Activated T-cell treated with anti-CD3 and anti-CD28 coated beads for 48 hours (primary cell): ENCODE results near the gene ADCYAP1R1.

ENCODE experiments used
- DNase-seq: peaks from one replicate; pipeline ENCODE4 v3.0.0-alpha.2; 2020; ENCODE audit warnings: low read depth

Gene ADCYAP1R1

DNA sequence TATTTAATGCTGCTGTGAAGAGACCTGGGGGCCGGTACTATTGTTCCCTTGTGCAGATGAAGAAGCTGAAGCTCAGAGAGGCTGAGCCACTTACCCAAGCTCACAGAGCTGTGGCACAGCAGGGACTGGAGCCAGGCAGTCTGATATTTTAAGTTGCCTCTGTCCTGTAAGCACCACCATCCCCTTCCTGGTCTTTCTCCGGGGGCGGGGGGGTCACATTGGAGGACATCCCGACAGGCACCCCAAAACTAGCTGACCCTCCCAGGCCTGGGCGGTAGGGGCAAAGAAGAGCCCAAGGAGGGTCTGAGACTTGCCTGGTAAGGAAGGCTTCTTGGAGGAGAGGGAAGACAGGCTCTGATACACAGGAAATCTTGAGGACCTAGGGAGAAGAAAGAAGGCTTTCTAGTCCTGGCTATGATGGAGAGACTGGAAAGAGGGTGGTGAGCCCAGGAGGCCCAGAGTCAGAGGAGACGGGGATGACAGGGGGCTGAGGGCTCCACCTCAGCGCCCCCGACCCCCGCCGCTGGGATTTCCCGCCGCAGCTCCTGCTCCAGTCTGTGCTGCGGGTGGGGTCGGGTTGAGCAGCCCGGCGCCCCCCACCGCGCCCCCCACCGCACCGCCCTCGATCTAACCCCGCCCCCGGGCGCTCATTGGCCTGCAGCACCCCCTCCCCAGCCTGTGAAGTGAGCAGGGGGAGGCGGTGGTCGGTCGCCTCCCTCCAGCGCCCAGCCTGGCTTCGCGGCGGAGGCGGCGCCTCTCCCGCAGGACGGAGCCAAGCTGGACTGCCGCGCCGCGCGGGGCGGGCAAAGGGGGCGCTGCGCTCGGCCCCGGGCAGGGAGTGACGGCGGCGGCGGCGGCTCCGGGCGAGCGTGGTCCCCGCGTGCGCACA lies at the start of gene ADCYAP1R1:
Gene ADCYAP1R1 (plus strand): TSS at position 711 of the 889 bp plus-strand sequence. CDS start 10,957 bp downstream, outside the sequence.
- DNase-seq = no peak

DNA sequence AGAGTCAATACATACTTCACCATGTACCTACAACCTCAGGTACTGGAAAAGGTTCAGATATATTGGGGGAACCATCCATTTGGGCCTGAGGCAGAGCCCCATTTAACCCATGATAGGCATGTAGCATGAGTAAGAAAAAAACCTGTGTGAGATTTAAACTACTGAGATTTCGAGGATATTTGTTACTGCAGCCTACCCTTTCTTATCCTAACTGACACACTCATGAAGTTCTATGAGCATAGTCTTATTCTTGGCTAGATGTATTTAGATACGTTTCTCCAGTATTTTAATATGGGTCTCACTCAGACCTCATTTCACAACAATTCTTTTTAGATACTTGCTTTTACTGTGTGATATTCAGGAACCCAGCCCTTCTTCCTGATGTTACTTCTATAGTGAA lies 49.0 kb upstream of the ADCYAP1R1 start:
- DNase-seq = no peak

DNA sequence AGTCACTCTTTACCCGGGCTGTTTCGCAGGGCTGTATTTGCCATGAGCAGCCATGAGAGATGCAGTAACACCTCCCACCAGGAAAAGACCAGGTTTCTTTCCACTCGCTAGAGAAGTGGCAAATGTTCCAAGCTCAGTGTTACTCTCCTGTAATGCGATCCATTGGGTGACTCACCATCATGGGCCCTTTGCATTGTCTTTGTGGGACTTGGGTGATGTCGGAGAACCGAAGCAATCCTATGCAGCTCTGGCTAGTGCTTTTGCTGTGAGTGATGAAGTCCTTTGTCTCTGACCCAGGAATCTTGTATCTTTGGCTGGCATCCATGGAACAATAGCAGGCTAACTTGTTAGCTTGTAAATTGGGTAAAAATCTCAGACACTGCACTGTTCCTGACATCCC lies 48.4 kb upstream of the ADCYAP1R1 start:
- no peak for DNase-seq

DNA sequence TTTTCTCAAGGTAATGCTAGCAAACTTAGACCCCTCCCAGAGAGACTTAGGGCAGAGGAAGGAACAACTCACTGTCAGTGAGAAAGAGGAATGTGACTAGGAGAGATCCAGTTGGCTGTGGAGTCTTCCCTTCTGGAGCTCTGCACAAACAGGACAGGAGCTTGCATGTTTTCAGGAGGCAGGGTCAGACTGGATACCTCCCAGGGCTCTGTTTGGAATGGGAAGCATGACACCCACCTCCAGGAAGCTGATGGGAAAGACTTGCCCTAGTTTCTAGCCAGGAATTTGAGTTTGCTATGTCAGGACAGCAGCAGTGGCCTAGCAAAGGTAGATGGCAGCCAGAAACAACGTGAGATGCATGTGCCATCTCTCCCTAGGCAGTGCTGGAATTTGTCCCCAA lies 47.7 kb upstream of the ADCYAP1R1 start:
- DNase-seq = no peak

DNA sequence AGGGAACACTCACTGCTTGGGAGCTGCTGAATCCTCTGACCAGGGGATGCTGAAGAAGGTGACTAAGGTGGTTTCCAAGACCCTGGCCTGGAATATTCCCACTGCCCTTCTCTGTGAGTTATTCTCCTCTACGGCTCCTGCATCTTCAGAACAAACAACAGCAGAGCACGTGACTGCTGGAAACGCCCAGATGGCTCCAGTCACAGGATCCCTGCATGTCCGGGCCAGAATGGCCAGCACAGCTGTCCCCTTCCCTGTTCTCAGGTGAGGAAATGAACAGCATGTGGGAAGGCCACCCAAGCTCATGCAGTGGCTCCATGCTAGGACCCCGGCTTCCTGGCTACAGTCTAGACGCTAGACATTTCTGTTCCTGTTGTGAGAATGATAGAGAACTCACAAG lies 45.3 kb upstream of the ADCYAP1R1 start:
- DNase-seq = no peak

DNA sequence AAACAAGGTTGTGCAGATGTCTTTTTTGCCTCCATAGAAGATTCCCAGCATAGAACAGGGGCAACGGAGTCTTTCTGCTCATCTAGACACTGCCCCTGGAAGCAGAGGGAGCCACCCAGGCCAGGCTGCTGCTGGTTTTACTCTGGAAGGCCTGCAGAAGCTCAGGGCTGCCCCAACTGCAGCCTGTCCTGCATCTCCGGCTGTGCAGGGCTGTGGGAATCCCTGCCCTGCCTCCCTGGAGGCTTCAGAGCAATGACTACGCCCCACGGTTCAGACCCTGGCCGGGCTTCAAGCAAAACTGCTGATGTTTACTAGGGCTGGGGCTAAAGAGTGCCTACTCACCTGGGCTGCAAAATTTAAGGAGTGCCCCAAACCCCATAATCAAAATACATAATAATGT lies 44.5 kb upstream of the ADCYAP1R1 start:
- DNase-seq = no peak

DNA sequence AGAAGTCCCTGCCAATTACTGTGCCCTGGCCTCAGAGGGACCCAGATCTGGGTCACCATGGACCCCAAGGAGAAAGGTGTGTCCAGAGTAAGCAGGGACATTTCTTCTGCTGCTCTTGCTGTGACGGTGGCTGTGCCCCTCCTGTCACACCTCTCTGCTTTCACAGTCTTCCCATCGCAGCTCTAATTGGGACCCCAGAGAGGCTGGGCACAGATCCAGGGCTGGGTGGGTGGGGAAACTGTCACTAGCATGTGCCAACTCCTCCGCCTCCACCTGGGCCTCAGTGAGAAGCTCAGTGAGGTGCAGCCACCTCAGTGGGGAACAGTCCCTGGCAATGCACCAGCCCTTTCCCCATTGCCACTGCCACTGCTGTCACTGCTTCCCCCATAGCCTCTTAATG lies 37.3 kb upstream of the ADCYAP1R1 start:
- no peak for DNase-seq

DNA sequence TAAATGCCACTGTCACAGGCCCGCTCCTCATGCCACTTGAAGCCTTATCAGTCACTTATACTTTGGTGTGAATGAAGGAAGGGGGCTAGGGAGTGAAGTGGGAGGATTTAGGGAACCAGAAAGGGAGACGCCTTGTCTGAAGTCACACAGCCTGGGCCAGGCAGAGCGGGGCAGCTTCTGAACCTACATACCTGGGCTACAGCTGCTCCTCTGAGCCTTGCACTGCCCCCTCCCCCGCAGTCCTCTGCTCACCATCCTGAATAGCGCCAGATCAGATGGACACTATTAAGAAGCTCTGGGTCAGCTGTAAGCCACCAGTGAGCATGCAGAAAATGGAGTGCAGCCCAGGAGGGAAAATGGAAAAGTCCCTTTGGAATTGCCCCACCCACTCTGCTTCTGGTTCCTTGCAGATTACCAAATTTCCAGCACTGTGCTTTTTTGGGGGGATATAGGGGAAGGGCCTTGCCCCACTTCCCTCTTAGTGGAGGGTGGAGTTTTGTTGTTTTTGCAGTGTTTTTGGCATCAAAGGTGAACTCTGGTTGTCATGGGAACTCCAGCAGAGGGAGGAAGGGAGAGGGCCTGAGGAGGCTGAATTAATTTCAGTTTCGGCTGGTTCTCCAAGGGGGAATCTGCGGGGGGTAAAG lies 35.0 kb upstream of the ADCYAP1R1 start:
- DNase-seq = no peak

DNA sequence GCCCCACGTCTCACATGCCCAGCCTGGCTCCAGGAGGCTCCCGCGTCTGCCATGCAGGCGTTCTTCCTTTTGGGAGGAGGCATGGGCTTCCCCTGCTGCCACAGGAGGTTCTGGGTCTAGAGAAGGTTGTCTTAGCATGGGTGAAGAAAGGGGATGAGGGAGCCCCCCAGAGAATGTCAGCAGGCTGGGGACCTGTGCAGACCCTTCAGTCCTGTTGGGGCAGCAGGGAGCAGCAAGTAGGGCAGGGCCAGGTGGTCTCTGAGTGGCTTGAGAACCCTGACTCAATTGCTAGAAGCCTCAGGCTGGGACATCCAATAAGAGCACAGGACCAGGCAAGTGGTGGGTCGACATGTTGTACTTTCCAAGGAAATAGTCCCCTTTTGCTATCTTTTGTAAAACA lies 34.4 kb upstream of the ADCYAP1R1 start:
- no peak for DNase-seq

DNA sequence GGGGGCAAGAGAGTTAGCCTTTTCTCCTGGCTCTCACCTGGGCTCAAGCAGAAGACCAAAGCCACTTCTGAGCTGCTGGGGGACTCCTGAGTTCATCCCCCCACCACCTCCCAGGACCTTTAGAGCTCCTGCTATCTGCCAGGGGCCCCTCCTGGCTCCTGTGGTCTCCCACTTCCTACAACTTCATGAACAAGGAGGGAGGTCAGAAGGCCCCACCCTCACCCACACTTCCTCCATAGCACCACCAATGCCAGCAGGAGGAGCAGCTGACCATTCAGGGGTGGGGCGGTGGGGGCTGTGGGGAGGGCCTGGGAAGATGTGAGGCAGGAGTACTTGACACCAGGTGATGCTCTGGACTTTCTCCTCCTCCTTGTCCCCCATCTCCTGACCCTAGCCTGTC lies 32.6 kb upstream of the ADCYAP1R1 start:
- DNase-seq = no peak

DNA sequence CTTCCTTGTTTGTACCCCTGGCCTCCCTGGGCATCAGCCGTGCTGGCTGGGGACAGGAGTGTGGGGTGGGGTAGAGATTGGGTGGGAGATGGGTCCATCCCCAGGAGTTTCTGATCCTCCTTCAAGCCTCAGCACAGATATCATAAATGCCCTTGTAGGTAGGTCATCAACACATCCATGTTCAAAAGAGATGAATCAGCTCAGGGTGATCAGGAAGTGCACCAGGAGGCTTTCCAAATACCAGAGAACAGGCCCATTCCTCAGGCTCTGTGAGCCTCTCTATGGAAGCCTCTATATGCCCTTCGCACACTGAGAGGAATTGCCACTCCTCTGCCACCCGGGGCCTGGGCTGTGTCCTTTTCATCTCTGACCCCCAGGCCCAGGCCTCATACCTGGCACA lies 31.9 kb upstream of the ADCYAP1R1 start:
- DNase-seq = no peak

DNA sequence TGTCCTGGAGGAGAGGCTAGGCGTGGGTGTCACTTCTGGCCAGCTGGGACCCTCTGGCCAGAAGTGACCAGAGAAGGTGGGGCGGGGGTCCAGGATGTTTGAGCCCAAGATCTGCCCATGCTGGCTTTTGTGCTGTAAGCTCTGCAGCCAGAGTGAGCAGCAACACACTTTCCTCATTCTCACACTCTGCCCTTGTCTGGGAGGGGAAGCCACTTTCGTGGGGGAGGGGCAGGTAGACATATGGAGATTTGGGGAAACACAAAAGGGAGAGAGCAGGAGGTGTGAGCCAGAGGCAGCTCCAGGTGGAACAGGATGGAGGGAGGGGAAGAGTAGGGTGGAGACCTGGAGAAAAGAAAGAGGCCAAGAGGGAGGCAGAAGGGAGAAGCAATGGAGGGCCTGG lies 31.5 kb upstream of the ADCYAP1R1 start:
- no peak for DNase-seq

DNA sequence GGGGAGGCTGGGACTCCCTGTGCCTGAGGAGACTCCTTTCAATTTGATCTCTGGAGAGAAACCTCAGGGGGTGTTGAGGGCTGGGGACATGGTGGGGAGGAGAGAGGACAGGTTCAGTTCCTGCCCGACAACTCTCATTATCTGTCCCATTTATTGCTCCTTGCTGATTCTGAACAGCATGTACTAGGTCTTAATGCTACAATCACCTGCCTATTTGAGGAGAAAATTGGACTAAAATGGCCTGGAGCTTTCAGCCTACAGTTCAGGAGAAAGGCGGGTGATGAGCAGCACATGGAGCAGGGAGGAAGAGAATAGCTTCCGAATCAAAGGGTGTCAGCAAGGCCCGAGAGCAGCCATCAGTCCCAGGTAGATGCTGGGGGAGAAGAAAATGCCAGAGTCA lies 30.0 kb upstream of the ADCYAP1R1 start:
- no peak for DNase-seq

DNA sequence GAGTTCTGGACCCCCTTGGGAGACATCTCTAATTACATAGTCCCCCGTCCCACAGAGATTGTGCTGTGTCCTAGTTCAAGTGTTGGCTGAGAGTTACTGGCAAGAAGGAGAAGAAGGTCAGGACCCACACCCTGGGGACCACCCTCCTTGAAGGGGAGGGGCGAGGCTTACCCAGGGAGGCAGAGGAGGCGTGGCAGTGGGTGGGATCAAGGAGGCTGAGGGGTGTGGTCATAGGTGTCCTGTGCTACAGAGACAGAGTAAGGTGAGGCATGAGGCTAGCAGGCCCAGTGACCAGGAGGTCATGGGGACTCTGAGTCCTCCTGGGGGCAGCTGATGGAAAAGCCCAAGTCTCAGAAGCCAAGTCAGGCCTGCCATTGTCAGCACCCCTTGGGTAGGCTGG lies 29.4 kb upstream of the ADCYAP1R1 start:
- no peak for DNase-seq

DNA sequence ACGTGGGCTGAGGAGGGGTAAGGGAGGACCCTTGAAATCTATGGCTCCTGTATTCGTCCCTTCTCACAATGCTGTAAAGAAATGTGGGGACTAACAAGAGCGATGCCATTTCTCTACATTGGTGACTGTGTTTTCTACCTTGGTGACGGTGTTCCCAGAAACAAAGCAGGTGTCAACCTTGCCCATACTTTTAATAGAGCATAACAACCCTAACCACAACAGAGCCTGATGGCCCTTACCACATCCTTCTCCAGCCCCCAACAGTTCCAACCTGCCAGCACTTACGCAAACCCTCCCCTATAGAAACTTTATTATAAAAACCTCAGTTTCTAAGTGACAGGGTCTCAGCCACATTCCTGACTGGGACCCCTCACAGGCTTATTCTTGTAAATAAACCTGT lies 28.2 kb upstream of the ADCYAP1R1 start:
- no peak for DNase-seq

DNA sequence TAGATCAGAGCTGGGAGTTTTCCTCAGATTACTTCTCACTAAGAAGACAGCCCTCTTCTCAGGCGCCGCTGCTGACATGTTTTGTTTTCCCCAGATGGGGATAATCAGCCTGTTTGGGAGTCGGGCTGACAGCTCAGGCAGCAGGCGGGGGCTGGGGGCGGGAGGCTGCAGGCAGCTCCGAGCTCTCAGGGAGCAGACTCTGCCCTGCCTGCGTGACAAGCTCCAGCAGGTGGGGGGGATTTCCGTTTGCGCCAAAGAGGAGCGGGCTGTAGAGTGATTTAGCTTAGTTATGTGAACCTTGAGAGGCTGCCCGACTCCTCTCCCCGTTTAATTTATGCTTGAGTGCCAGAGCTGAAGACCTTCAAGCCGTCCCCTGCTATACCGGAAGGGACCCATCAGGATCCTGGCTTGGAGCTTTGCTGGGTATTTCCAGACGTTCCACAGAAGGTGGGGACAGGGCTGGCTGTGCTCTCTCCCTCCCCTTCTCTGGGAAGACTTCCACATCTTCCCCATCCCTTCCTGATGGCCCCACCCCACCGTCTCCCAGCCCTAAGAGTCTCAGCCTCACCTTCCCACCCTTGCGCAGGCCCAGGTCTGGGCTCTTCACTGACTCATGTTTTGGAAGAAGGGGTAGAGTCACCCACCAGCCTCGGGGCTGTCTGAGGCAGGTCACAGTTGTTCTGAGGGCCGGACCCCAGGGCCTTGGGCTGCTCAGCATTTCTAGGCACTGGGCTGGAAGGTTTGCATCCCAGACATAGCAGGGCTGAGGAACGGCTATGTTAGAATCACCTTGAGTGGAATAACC lies 24.7 kb upstream of the ADCYAP1R1 start:
- DNase-seq = no peak

DNA sequence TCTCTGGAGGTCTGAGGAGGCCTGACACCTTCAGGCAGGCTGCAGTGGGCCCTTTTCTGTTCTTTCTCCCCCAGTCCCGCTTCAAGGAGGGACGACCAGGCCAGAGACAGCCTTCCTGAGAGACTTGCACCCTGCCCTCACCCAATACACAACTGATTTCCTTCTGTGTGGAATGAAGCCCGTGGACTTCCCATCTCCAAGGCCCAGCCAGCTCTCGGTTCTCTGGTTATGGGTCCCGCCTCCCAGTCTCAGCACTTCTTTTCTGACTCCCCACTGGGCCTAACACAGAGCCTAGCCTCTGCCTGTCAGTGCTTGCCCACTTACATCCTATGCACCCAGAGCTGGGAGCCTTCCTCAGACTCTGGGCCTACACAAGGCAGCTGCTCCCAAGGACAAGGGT lies 24.1 kb upstream of the ADCYAP1R1 start:
- no peak for DNase-seq

DNA sequence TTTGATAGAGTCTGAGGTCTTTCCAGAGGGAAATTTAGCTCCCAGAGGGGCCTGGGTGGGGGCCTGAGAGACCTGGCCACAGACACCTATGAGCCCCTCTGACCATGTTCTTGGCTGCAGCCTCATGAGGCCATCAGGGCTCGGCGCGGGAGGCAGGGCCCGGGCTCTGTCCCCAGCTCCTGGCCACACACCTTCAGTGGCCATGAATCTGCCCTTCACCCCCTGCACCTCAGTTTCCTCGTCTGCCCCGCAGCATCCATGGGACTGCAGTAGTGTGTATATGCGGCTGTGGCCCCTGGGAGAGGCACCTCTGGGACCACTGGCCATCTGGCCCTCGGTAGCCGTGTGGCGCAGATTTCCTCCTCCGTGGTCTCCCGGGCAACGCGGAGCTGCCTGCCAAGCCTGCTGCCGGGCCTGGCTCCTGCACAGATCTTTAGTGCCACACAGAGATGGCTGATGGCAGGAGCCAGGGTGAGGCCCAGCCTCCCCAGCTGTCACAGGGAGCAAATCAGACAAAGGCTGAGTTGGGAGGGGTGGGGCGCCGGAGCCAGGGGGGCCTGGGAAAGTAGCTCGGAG lies 23.6 kb upstream of the ADCYAP1R1 start:
- DNase-seq = no peak

DNA sequence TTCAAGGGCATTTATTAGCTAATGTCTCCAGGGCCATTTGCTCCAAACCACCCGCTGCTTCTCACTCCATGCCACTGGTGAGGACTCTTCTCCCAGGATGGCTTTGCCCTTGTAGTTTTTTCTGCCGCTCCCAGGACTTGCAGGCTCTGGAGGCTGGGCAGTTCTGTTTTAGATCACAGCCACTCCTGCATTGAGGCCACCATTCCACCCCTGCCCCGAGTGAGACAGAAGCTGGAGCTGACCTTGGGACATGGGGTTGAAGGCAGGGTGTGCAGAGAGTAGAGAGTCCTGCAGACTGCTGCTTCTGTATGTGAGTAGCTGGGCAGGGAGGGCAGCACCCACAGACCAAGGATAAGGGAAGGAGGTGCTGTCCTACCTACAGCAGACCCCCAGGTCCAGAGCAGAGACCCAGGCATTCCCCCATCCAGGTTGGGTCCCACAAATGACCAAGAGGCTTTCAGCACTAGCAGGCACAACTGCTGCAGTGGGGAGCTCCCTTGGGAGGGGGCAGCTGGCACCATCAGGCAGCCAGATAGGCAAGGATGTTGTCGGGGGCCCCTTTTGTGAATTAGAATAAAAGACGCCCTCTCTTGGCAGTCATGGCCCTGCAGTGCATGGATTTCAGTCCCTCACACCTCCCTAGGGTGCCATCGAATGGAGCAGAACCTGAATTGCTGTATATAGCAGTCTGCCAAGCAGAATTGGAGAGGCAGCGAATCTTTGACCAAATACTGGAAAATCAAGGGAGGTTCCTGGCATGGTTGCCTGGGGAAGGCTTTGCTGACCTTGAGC lies 22.7 kb upstream of the ADCYAP1R1 start:
- DNase-seq = no peak

DNA sequence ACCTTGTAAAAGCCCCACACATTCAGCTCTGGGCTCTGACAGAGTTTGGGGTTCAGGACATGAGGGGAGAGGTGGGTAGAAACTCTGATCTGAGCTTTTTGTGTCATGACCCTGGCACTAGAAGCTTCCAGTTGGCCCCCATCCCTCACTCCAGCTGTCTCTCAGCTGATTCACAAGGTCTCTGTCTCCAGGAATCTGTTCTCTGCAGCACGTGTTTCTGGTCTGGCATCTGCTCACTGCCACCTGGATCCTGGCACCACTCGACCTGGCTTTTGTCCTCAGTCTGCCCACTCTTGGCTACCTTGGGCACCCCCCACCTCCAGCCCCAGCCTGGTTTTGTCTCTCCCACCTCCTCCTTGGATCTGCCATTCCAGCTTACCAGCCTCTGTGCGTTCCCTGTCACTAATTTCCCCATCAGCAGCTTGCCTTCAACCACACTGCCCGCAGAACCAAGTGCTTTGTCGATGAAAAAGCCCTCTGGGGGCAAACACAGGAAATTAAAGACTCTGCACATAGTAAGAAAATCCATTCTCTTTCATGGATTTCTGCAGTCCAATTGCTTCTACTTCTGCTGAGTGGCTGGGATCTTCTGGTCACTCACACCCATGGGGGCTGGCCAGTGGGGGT lies 18.3 kb upstream of the ADCYAP1R1 start:
- DNase-seq = no peak

DNA sequence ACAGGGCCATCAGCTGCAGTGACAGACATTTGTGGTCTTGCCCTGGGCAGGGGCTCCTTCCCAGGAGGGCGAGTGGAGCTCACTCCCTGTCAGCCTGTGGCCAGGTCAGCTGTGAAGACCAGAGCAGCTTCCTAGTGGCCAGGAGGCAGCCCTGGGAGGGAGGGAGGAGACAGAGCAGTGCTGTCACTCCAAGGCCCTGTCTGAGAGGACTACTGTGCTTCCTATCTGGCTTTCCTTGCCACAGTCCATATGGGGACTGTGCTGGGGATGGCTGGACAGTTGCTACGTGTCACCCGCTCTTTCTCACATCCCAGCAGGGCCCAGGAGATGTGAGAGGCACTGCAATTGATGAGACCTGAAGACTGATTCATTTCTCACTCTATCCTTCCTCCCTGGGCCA lies 15.2 kb upstream of the ADCYAP1R1 start:
- no peak for DNase-seq
